ENCODE results near the gene HGS.
"Not testable (repeated sequence)": the region's sequence is repeated elsewhere in the genome, so short reads cannot be mapped to it uniquely, and the experiment has no call there.

HGS gene

GRCh38 chr17:81726004-81726403, 42.2 kb downstream of the HGS start:
- no peak for DNase-seq (ENCODE audit: low read depth in 1 of 2, low spot score in 1 of 2)
- no peak for TF ChIP-seq JUND (IDR thresholded peaks at IDR 0.05; ENCODE audit: low read depth)
- in situ Hi-C loops (cut with HindIII; ENCODE audit: low pct_unique_long_range_greater_than_20kb, low sequenced_read_pairs): no loop called here

- in situ Hi-C loops (cut with HindIII; ENCODE audit: low pct_unique_long_range_greater_than_20kb, low sequenced_read_pairs): no loop called here
- no peak for TF ChIP-seq JUND (IDR thresholded peaks at IDR 0.05; ENCODE audit: low read depth)
- DNase-seq (ENCODE audit: low read depth in 1 of 2, low spot score in 1 of 2): peak in 1 of 2 experiments; percentile 94
Measured at GRCh38 chr17:81727324-81728031, 43.7 kb downstream of the HGS start.

- TF ChIP-seq JUND (IDR thresholded peaks at IDR 0.05; ENCODE audit: low read depth): no peak
- DNase-seq (ENCODE audit: low read depth in 1 of 2, low spot score in 1 of 2): peak; percentile 88 to 99
- in situ Hi-C loops (cut with HindIII; ENCODE audit: low pct_unique_long_range_greater_than_20kb, low sequenced_read_pairs): no loop called here
Measured at GRCh38 chr17:81733507-81734404, 49.9 kb downstream of the HGS start.

GRCh38 chr17:81734405-81735263, 50.8 kb downstream of the HGS start:
- no peak for TF ChIP-seq JUND (IDR thresholded peaks at IDR 0.05; ENCODE audit: low read depth)
- in situ Hi-C loops (cut with HindIII; ENCODE audit: low pct_unique_long_range_greater_than_20kb, low sequenced_read_pairs): no loop called here
- DNase-seq (ENCODE audit: low read depth in 1 of 2, low spot score in 1 of 2): no peak

- DNase-seq (ENCODE audit: low read depth in 1 of 2, low spot score in 1 of 2): peak; percentile 68 to 81
- in situ Hi-C loops (cut with HindIII; ENCODE audit: low pct_unique_long_range_greater_than_20kb, low sequenced_read_pairs): no loop called here
- no peak for TF ChIP-seq JUND (IDR thresholded peaks at IDR 0.05; ENCODE audit: low read depth)
Measured at GRCh38 chr17:81735264-81736102, 51.7 kb downstream of the HGS start.

- in situ Hi-C loops (cut with HindIII; ENCODE audit: low pct_unique_long_range_greater_than_20kb, low sequenced_read_pairs): no loop called here
- DNase-seq (ENCODE audit: low read depth in 1 of 2, low spot score in 1 of 2): no peak
- no peak for TF ChIP-seq JUND (IDR thresholded peaks at IDR 0.05; ENCODE audit: low read depth)
Measured at GRCh38 chr17:81737947-81738800, 54.4 kb downstream of the HGS start.

- in situ Hi-C loops (cut with HindIII; ENCODE audit: low pct_unique_long_range_greater_than_20kb, low sequenced_read_pairs): no loop called here
- no peak for TF ChIP-seq JUND (IDR thresholded peaks at IDR 0.05; ENCODE audit: low read depth)
- no peak for DNase-seq (ENCODE audit: low read depth in 1 of 2, low spot score in 1 of 2)
Measured at GRCh38 chr17:81738801-81739393, 55.1 kb downstream of the HGS start.

GRCh38 chr17:81739593-81739992, 55.8 kb downstream of the HGS start:
- in situ Hi-C loops (cut with HindIII; ENCODE audit: low pct_unique_long_range_greater_than_20kb, low sequenced_read_pairs); DNase-seq (ENCODE audit: low read depth in 1 of 2, low spot score in 1 of 2): not testable (repeated sequence)

GRCh38 chr17:81740395-81740961, 56.7 kb downstream of the HGS start:
- in situ Hi-C loops (cut with HindIII; ENCODE audit: low pct_unique_long_range_greater_than_20kb, low sequenced_read_pairs): no loop called here
- TF ChIP-seq JUND (IDR thresholded peaks at IDR 0.05; ENCODE audit: low read depth): no peak
- no peak for DNase-seq (ENCODE audit: low read depth in 1 of 2, low spot score in 1 of 2)

- no peak for DNase-seq (ENCODE audit: low read depth in 1 of 2, low spot score in 1 of 2)
- in situ Hi-C loops (cut with HindIII; ENCODE audit: low pct_unique_long_range_greater_than_20kb, low sequenced_read_pairs): no loop called here
- no peak for TF ChIP-seq JUND (IDR thresholded peaks at IDR 0.05; ENCODE audit: low read depth)
Measured at GRCh38 chr17:81741049-81741593, 57.3 kb downstream of the HGS start.
